ENCODE measurements around the gene SDK1. TPM values are rescaled to one million over a fixed set of nuclear protein-coding genes. Genes with fewer than 3 reads are reported as not detected.

The SDK1 gene
- total RNA-seq, 2 experiments from 2014 or later, result 0.20 to 0.25 TPM

GRCh38 chr7:4156190-4156589 lies 855.1 kb downstream of the SDK1 start:
- POLR2A ChIA-PET, result no interaction called here
- Mint-ChIP-seq H3K27me3 (no peaks in the 10 kb centered on the region), H3K9me3 (no peaks in the 10 kb centered on the region), H3K36me3 (no peaks in the 10 kb centered on the region), H3K4me1 (no peaks in the 10 kb centered on the region), H3K27ac (no peak overlapping the region), H3K4me3 (no peak overlapping the region)
- no peak for DNase-seq
- ATAC-seq (ENCODE audit: low read depth), result no peak

DNA sequence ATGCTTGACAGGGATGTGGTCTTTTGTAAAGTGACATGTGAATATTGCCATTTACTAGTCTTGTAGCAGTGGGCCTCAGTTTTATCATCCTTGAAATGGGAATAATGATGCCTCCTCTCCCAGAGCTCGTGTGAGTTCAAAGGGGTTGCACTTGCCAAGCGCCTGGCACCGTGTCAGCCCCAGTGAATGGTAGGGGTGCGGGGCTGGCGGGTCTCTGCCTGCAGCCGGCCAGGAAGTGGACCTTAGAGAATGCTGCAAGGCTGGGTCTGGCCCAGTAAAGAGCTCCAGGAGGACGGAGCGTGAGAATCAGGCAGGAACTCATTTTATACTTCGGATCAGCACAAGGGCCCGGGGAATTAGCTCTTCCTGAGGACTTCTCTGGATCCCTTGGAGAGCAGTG lies 856.6 kb downstream of the SDK1 start:
- Mint-ChIP-seq H3K27me3 (no peaks in the 10 kb centered on the region), H3K9me3 (no peaks in the 10 kb centered on the region), H3K27ac (no peak overlapping the region), H3K4me1 (no peaks in the 10 kb centered on the region), H3K4me3 (no peak overlapping the region), H3K36me3 (no peaks in the 10 kb centered on the region)
- ATAC-seq (ENCODE audit: low read depth), result no peak
- POLR2A ChIA-PET, result interaction anchor here (0.6 kb wide), 1 partner anchor 1024 kb away, joined by 3 read pairs; no protein-coding TSS in a partner anchor
- no peak for DNase-seq

DNA sequence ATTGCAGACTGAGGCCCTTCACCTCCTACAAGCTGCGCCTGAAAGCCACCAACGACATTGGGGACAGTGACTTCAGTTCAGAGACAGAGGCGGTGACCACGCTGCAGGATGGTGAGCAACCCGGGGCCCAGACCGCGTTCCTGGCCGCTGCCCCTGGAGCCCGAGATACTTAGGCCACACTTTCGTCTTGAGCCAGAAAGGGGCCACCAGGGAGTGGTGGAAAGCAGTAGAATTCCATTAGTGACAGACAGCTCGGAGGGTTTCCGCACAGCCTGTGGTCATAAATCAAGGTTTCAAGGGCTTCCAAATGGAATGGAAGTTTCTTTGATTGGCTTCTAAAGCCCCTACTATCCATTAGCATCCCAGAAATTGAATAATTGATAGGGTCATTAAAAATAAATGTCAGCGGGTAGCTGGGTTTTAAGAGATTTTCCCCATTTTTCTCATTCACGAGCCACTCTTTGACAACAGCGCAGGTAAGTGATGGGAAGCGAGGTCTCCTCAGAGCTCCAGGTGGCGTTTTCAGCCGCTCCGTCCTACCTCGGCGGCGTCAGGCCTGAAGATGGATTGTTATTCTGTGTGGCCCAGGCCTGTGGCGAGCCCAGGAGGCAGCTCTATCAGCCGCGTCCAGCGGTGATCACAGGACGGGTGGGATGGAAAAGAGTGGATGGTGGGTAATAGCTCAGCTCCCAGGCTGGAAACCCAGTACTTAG lies 857.5 kb downstream of the SDK1 start:
- Mint-ChIP-seq H3K27ac (no peak overlapping the region), H3K4me3 (no peak overlapping the region), H3K27me3 (no peaks in the 10 kb centered on the region), H3K4me1 (no peaks in the 10 kb centered on the region), H3K36me3 (no peaks in the 10 kb centered on the region), H3K9me3 (no peaks in the 10 kb centered on the region)
- DNase-seq, result no peak
- ATAC-seq (ENCODE audit: low read depth), result no peak
- POLR2A ChIA-PET, result no interaction called here

DNA sequence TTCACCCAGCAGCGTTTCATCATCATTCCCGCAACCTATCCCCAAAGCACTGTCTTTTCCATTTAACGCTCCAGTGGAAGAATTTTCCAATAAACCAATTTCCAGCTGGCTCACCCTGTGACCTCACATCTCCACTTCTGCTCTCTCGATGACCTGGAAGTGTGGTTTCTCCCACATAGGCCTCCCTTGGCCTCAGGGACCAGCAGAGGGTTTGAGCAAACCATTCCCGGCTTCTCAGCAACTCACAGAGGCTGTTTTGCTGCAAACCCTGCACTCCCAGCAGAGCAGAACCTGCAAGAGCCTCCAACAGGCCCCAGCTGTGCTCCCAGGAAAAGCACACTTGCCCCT lies 858.1 kb downstream of the SDK1 start:
- POLR2A ChIA-PET, result no interaction called here

DNA sequence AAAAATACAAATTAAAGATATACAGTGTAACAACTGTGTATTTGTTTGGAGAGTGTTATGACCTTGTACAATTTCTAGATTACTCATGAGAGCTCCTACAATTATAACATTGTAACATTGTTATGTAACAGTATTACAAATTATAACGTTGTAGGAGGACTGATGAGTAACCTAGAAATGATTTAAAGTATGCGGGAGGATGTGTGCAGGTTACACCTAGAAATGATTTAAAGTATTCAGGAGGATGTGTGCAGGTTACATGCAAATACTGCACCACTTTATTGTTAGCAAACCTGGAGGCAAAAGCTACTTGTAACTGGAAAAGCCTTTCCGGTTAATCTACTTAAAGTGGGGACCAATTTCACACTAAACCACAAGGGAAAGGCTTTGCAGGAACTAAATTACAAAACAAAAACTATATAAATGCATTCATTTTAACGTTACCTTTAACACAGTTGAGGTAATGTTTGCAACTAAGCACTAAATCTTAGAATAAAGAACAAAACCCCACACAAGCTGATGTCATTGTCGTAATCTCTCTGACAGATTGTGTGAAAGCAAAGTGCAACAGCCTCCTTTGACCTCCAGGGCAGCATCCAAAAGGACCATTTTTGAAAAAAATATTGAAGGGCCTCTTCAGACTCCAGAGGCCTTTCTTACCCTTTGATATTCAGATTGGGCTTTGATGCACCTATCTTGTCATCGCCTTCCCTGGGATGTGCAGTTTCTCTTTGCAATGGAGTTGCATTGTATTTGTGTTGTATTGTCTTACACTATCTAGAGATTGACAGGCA lies 858.9 kb downstream of the SDK1 start:
- no peak overlapping the region for H3K27ac Mint-ChIP-seq
- no peaks in the 10 kb centered on the region for H3K4me1 Mint-ChIP-seq
- H3K36me3 Mint-ChIP-seq, result no peaks in the 10 kb centered on the region
- no peaks in the 10 kb centered on the region for H3K9me3 Mint-ChIP-seq
- ATAC-seq (ENCODE audit: low read depth) (no peak), DNase-seq (no peak)
- no peaks in the 10 kb centered on the region for H3K27me3 Mint-ChIP-seq
- POLR2A ChIA-PET, result no interaction called here
- no peak overlapping the region for H3K4me3 Mint-ChIP-seq

More for the DNA sequence above, 858.1 kb downstream of the SDK1 start:
- no peaks in the 10 kb centered on the region for H3K27me3 Mint-ChIP-seq
- no peak overlapping the region for H3K27ac Mint-ChIP-seq
- DNase-seq, result no peak
- no peak for ATAC-seq (ENCODE audit: low read depth)
- no peak overlapping the region for H3K4me3 Mint-ChIP-seq
- no peaks in the 10 kb centered on the region for H3K9me3 Mint-ChIP-seq
- no peaks in the 10 kb centered on the region for H3K4me1 Mint-ChIP-seq
- H3K36me3 Mint-ChIP-seq, result no peaks in the 10 kb centered on the region

DNA sequence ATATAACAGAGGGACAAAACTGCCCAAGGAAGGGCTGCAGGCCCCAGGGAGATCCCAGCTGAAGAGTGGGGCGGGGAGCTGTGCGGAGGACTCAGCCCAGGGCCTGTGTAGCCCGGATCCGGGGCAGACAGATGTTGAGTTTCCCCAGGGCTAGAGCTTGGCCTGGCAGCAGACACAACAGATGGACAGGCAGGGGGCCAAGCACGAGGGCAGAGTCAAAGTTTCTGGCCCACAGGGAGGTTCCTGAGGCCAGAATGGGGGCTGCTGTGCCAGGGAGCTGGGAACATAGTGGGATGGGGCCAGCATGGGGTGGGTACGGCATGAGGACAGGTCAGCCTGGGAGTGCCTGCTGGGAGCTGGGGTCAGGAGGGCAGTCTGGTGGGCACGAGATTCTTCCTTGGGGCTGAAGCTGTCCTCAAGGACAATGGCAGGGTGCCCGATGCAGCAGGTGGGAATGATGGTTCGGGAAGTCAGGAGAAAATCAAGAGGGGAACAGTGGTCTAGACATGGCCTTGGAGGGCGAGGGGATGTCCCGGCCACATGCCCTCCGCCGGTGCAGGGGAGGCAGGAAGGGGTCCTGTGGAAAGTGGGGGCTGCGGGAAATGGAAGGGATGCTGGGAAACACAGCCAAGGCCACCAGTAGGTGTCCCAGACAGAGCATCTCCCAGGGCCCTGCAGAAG lies 862.0 kb downstream of the SDK1 start:
- Mint-ChIP-seq H3K4me3 (no peak overlapping the region), H3K27me3 (no peaks in the 10 kb centered on the region), H3K27ac (no peak overlapping the region), H3K36me3 (no peaks in the 10 kb centered on the region), H3K4me1 (no peaks in the 10 kb centered on the region), H3K9me3 (no peaks in the 10 kb centered on the region)
- ATAC-seq (ENCODE audit: low read depth) (no peak), DNase-seq (no peak)
- POLR2A ChIA-PET, result no interaction called here

- no peak for ATAC-seq (ENCODE audit: low read depth)
- H3K9me3 Mint-ChIP-seq, result no peaks in the 10 kb centered on the region
- no peak overlapping the region for H3K4me3 Mint-ChIP-seq
- DNase-seq, result no peak
- no peak overlapping the region for H3K27ac Mint-ChIP-seq
- POLR2A ChIA-PET, result no interaction called here
- H3K36me3 Mint-ChIP-seq, result no peaks in the 10 kb centered on the region
- H3K27me3 Mint-ChIP-seq, result no peaks in the 10 kb centered on the region
- no peaks in the 10 kb centered on the region for H3K4me1 Mint-ChIP-seq
Measured at GRCh38 chr7:4163565-4164203, 862.6 kb downstream of the SDK1 start.

GRCh38 chr7:4164556-4164955 lies 863.5 kb downstream of the SDK1 start:
- H3K9me3 Mint-ChIP-seq, result no peaks in the 10 kb centered on the region
- no peak overlapping the region for H3K4me3 Mint-ChIP-seq

DNA sequence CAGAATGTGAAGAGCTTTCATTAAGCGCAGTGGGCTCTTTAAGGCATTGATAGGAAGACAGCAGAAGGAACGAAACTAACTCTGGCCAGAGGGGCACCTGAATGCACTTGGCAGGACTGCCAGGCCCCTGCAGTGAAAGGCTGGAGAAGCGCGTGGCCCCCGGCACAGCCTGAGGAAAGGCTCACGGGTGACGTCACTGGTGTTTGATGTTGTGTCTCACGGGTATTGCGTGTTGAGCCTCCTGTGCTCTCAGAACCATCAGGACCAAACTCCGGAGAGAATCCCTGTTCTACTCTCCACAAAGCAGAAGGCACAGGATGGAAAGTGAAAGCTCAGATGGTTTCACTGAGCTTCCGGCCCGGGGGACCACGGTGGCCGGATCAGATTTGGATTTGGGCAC lies 865.3 kb downstream of the SDK1 start:
- Mint-ChIP-seq H3K9me3 (no peaks in the 10 kb centered on the region), H3K4me3 (no peak overlapping the region), H3K36me3 (no peaks in the 10 kb centered on the region), H3K4me1 (no peaks in the 10 kb centered on the region), H3K27ac (no peak overlapping the region), H3K27me3 (no peaks in the 10 kb centered on the region)
- POLR2A ChIA-PET, result no interaction called here
- ATAC-seq (ENCODE audit: low read depth) (no peak), DNase-seq (no peak)

More at GRCh38 chr7:4164556-4164955, 863.5 kb downstream of the SDK1 start:
- H3K27ac Mint-ChIP-seq, result no peak overlapping the region
- H3K27me3 Mint-ChIP-seq, result no peaks in the 10 kb centered on the region
- H3K36me3 Mint-ChIP-seq, result no peaks in the 10 kb centered on the region
- DNase-seq (no peak), ATAC-seq (ENCODE audit: low read depth) (no peak)
- H3K4me1 Mint-ChIP-seq, result no peaks in the 10 kb centered on the region
- POLR2A ChIA-PET, result no interaction called here

- Mint-ChIP-seq H3K4me1 (no peaks in the 10 kb centered on the region), H3K4me3 (no peak overlapping the region), H3K36me3 (no peaks in the 10 kb centered on the region), H3K9me3 (no peaks in the 10 kb centered on the region), H3K27ac (no peak overlapping the region), H3K27me3 (no peaks in the 10 kb centered on the region)
- POLR2A ChIA-PET, result no interaction called here
- DNase-seq, result no peak
- ATAC-seq (ENCODE audit: low read depth), result no peak
Measured at GRCh38 chr7:4166807-4167206, 865.8 kb downstream of the SDK1 start.

DNA sequence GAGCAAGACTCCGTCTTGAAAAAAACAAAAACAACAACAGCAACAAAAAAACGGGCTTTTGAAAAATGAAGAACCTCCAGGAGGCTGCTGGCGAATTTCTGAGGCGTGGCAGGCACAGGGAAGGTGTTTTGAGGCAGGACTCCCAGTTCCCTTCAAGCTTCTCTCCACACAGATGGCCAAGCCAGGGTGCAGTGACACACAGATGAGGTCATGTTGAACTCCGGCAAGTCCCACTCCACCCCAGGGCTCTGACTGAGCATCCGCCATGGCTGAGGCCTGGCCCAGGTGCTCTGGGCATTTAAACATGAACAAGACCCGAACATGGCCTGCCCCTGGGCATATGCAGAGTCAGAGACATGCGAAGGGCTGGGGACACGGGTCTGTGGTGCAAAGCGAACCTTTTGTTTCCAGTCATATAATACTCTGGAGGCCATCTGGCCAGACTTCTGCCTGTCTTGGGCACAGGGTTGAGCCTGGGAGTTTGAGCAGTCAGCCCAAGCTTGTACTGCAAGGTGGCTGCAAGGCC lies 866.4 kb downstream of the SDK1 start:
- no peaks in the 10 kb centered on the region for H3K4me1 Mint-ChIP-seq
- no peak overlapping the region for H3K4me3 Mint-ChIP-seq
- no peaks in the 10 kb centered on the region for H3K36me3 Mint-ChIP-seq
- DNase-seq (no peak), ATAC-seq (ENCODE audit: low read depth) (no peak)
- no peaks in the 10 kb centered on the region for H3K9me3 Mint-ChIP-seq
- H3K27ac Mint-ChIP-seq, result no peak overlapping the region
- POLR2A ChIA-PET, result no interaction called here
- no peaks in the 10 kb centered on the region for H3K27me3 Mint-ChIP-seq

GRCh38 chr7:4168041-4168440 lies 867.0 kb downstream of the SDK1 start:
- H3K9me3 Mint-ChIP-seq, result no peaks in the 10 kb centered on the region
- no peaks in the 10 kb centered on the region for H3K36me3 Mint-ChIP-seq
- H3K27me3 Mint-ChIP-seq, result no peaks in the 10 kb centered on the region
- H3K4me3 Mint-ChIP-seq, result no peak overlapping the region
- POLR2A ChIA-PET, result no interaction called here
- H3K4me1 Mint-ChIP-seq, result no peaks in the 10 kb centered on the region
- DNase-seq, result no peak
- H3K27ac Mint-ChIP-seq, result no peak overlapping the region
- no peak for ATAC-seq (ENCODE audit: low read depth)

- no peaks in the 10 kb centered on the region for H3K36me3 Mint-ChIP-seq
- POLR2A ChIA-PET, result no interaction called here
Measured at GRCh38 chr7:4168541-4168940, 867.5 kb downstream of the SDK1 start.

More at GRCh38 chr7:4168541-4168940, 867.5 kb downstream of the SDK1 start:
- no peak for ATAC-seq (ENCODE audit: low read depth)
- Mint-ChIP-seq H3K4me1 (no peaks in the 10 kb centered on the region), H3K27me3 (no peaks in the 10 kb centered on the region), H3K27ac (no peak overlapping the region), H3K9me3 (no peaks in the 10 kb centered on the region), H3K4me3 (no peak overlapping the region)
- DNase-seq, result no peak

Data from activated naive CD8-positive, alpha-beta T cell treated with anti-CD3 and anti-CD28 coated beads, Interleukin-2, amount 10 ng/mL, durations not matched to agents 7 days and 5 days (primary cell).